HG02642 (cell line): ENCODE measurements around the gene NXPH3.

Experiments used
- ATAC-seq: cut with Tn5 transposase; IDR thresholded peaks from one replicate; pipeline ENCODE4 v1.9.1; 2021; ENCODE audit warnings: mild to moderate bottlenecking; ENCODE audit not compliant: unreplicated experiment, poor library complexity

The NXPH3 gene

GRCh38 chr17:49588312-49588711 is 12.6 kb downstream of the NXPH3 start:
- ATAC-seq, result no peak

- no peak for ATAC-seq
These were observed 13.3 kb downstream of the NXPH3 start for GRCh38 chr17:49588726-49589576.

- no peak for ATAC-seq
These were observed 13.9 kb downstream of the NXPH3 start for GRCh38 chr17:49589577-49589927.

- ATAC-seq, result no peak
These were observed 15.2 kb downstream of the NXPH3 start for GRCh38 chr17:49590874-49591273.

GRCh38 chr17:49592263-49592662 is 16.6 kb downstream of the NXPH3 start:
- no peak for ATAC-seq

- ATAC-seq, result no peak
These were observed 19.7 kb downstream of the NXPH3 start for GRCh38 chr17:49595328-49595727.

- no peak for ATAC-seq
These were observed 20.3 kb downstream of the NXPH3 start for GRCh38 chr17:49595980-49596379.

GRCh38 chr17:49596613-49597244 is 21.1 kb downstream of the NXPH3 start:
- no peak for ATAC-seq

- no peak for ATAC-seq
These were observed 21.8 kb downstream of the NXPH3 start for GRCh38 chr17:49597436-49597835.

- ATAC-seq, result no peak
These were observed 22.4 kb downstream of the NXPH3 start for GRCh38 chr17:49597928-49598655.

- no peak for ATAC-seq
These were observed 23.2 kb downstream of the NXPH3 start for GRCh38 chr17:49598918-49599317.

- ATAC-seq, result no peak
These were observed 25.3 kb downstream of the NXPH3 start for GRCh38 chr17:49600949-49601348.

- ATAC-seq, result no peak
These were observed 27.1 kb downstream of the NXPH3 start for GRCh38 chr17:49602783-49603182.

GRCh38 chr17:49603238-49603637 is 27.6 kb downstream of the NXPH3 start:
- ATAC-seq, result no peak

- no peak for ATAC-seq
These were observed 28.0 kb downstream of the NXPH3 start for GRCh38 chr17:49603720-49604119.

- ATAC-seq, result no peak
These were observed 28.7 kb downstream of the NXPH3 start for GRCh38 chr17:49604314-49604869.

GRCh38 chr17:49610883-49611584 is 35.4 kb downstream of the NXPH3 start:
- ATAC-seq, result no peak

GRCh38 chr17:49612726-49613125 is 37.1 kb downstream of the NXPH3 start:
- no peak for ATAC-seq

GRCh38 chr17:49613182-49613800 is 37.6 kb downstream of the NXPH3 start:
- no peak for ATAC-seq

- no peak for ATAC-seq
These were observed 40.4 kb downstream of the NXPH3 start for GRCh38 chr17:49616086-49616485.
